ENCODE results near the gene VWA3A. TPM values are rescaled to one million over a fixed set of nuclear protein-coding genes. Genes with fewer than 3 reads are reported as not detected.
"Not testable (repeated sequence)": the region's sequence is repeated elsewhere in the genome, so short reads cannot be mapped to it uniquely, and the experiment has no call there.

Gene VWA3A
- total RNA-seq, 2 donors from 2014 or later, result 0.16 to 0.90 TPM

- not testable (repeated sequence) for ATAC-seq; H3K36me3 Mint-ChIP-seq (ENCODE audit: low read depth); H3K27me3 Mint-ChIP-seq; H3K9me3 ChIP-seq (ENCODE audit: control insufficient read depth, low read length, poor library complexity, severe bottlenecking); DNase-seq
- Mint-ChIP-seq H3K4me3 (peak overlapping the region; percentile 87), H3K27ac (peak overlapping the region; percentile 97), H3K4me1 (peaks cover 32% of the 10 kb centered on the region)
Observed at GRCh38 chr16:22196559-22197168, 104.3 kb downstream of the VWA3A start.

- H3K36me3 Mint-ChIP-seq (ENCODE audit: low read depth), result peaks cover 4% of the 10 kb centered on the region
- H3K27me3 Mint-ChIP-seq, result no peaks in the 10 kb centered on the region
- no peak overlapping the region for H3K4me3 Mint-ChIP-seq
- H3K27ac Mint-ChIP-seq, result peak overlapping the region; percentile 97
- no peak for ATAC-seq
- H3K4me1 Mint-ChIP-seq, result peaks cover 19% of the 10 kb centered on the region
- DNase-seq, result no peak
- H3K9me3 ChIP-seq (ENCODE audit: control insufficient read depth, low read length, poor library complexity, severe bottlenecking), result no peaks in the 10 kb centered on the region
Observed at GRCh38 chr16:22198547-22199293, 106.4 kb downstream of the VWA3A start.

GRCh38 chr16:22202261-22202637, 109.9 kb downstream of the VWA3A start:
- ATAC-seq, result no peak
- Mint-ChIP-seq H3K27ac (peak overlapping the region; percentile 39), H3K36me3 (ENCODE audit: low read depth) (no peaks in the 10 kb centered on the region), H3K4me1 (peaks cover 16% of the 10 kb centered on the region), H3K4me3 (no peak overlapping the region), H3K27me3 (no peaks in the 10 kb centered on the region)
- H3K9me3 ChIP-seq (ENCODE audit: control insufficient read depth, low read length, poor library complexity, severe bottlenecking), result no peaks in the 10 kb centered on the region
- DNase-seq, result no peak

GRCh38 chr16:22203091-22203490, 110.8 kb downstream of the VWA3A start:
- H3K27me3 Mint-ChIP-seq, result no peaks in the 10 kb centered on the region
- H3K4me3 Mint-ChIP-seq, result no peak overlapping the region
- H3K9me3 ChIP-seq (ENCODE audit: control insufficient read depth, low read length, poor library complexity, severe bottlenecking), result no peaks in the 10 kb centered on the region
- ATAC-seq (no peak), DNase-seq (no peak)
- peak overlapping the region; percentile 39 for H3K27ac Mint-ChIP-seq
- no peaks in the 10 kb centered on the region for H3K36me3 Mint-ChIP-seq (ENCODE audit: low read depth)
- H3K4me1 Mint-ChIP-seq, result peaks cover 22% of the 10 kb centered on the region

GRCh38 chr16:22204091-22204655, 111.8 kb downstream of the VWA3A start:
- no peaks in the 10 kb centered on the region for H3K36me3 Mint-ChIP-seq (ENCODE audit: low read depth)
- no peak overlapping the region for H3K27ac Mint-ChIP-seq
- no peaks in the 10 kb centered on the region for H3K27me3 Mint-ChIP-seq
- ATAC-seq, result no peak
- H3K9me3 ChIP-seq (ENCODE audit: control insufficient read depth, low read length, poor library complexity, severe bottlenecking), result no peaks in the 10 kb centered on the region
- H3K4me3 Mint-ChIP-seq, result no peak overlapping the region
- DNase-seq, result no peak
- H3K4me1 Mint-ChIP-seq, result peaks cover 18% of the 10 kb centered on the region

- no peak for DNase-seq
- Mint-ChIP-seq H3K36me3 (ENCODE audit: low read depth) (no peaks in the 10 kb centered on the region), H3K4me3 (peak overlapping the region; percentile 96), H3K27ac (peak overlapping the region; percentile 54), H3K4me1 (peaks cover 20% of the 10 kb centered on the region), H3K27me3 (no peaks in the 10 kb centered on the region)
- H3K9me3 ChIP-seq (ENCODE audit: control insufficient read depth, low read length, poor library complexity, severe bottlenecking), result no peaks in the 10 kb centered on the region
- ATAC-seq, result no peak
Observed at GRCh38 chr16:22205577-22206012, 113.3 kb downstream of the VWA3A start.

- Mint-ChIP-seq H3K27ac (peak within 1 kb of the TSS; percentile 97), H3K4me1 (peaks cover 23% of the 10 kb centered on the region), H3K36me3 (ENCODE audit: low read depth) (no peaks in the 10 kb centered on the region), H3K4me3 (peak within 1 kb of the TSS; percentile 96), H3K27me3 (no peaks in the 10 kb centered on the region)
- H3K9me3 ChIP-seq (ENCODE audit: control insufficient read depth, low read length, poor library complexity, severe bottlenecking), result no peaks in the 10 kb centered on the region
- peak; percentile 89 for ATAC-seq
- peak; percentile 64 to 76 (median 74) for DNase-seq
Observed at GRCh38 chr16:22206013-22206841, 113.9 kb downstream of the VWA3A start, which contains the start of gene EEF2K. TSS of gene EEF2K (plus strand) at chr16:22206278. CDS start at chr16:22225730, 19,452 bp downstream.

Other genes with a start within 250 kb of the VWA3A start
- 100 to 1,000 TPM; 364 to 404 TPM for gene NPIPB4, start 234.8 kb upstream of the VWA3A start, total RNA-seq
- gene UQCRC2, start 139.2 kb upstream of the VWA3A start, total RNA-seq, result 100 to 1,000 TPM; 169 to 201 TPM
- not detected for gene PDZD9, start 91.4 kb upstream of the VWA3A start, total RNA-seq
- 1 to 10 TPM; 6.2 to 8.6 TPM for gene MOSMO, start 84.4 kb upstream of the VWA3A start, total RNA-seq
- gene SDR42E2, start 70.0 kb downstream of the VWA3A start, total RNA-seq, result 1 to 10 TPM; 1.5 to 2.3 TPM
- 10 to 100 TPM; 14.4 to 14.7 TPM for gene EEF2K, start 113.7 kb downstream of the VWA3A start, total RNA-seq
- 100 to 1,000 TPM; 159 to 219 TPM for gene POLR3E, start 204.9 kb downstream of the VWA3A start, total RNA-seq

All from T-helper 17 cell (primary cell).